Activated T-cell treated with anti-CD3 and anti-CD28 coated beads, Interleukin-2, amount 50 U/mL, for 1 hour (primary cell): ENCODE data around the gene ACACB.
"Not testable (repeated sequence)": the region's sequence is repeated elsewhere in the genome, so short reads cannot be mapped to it uniquely, and the experiment has no call there.

ENCODE experiments used
- DNase-seq: peaks from one replicate; pipeline ENCODE4 v3.0.0-alpha.2; 2020

ACACB gene

GRCh38 chr12:109112720-109113465 is 3.5 kb upstream of the ACACB start:
- DNase-seq: no peak

GRCh38 chr12:109113661-109114321 is 2.6 kb upstream of the ACACB start:
- no peak for DNase-seq

DNA sequence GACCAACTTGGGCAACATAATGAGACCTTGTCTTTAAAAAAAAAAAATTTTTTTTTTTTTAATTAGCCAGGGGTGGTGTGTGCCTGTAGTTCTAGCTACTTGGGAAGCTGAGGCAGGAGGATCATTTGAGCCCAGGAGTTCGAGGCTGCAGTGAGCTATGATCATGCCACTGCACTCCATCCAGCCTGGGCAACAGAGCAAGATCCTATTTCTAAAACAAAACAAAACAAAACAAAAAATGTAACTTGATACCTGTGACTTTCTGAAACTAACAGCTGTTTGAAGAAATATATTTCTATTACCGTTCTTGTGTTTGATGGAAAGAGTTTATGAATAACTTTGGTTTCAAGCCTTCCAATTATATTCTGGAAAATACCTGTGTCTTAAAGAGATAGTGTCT is 1.7 kb upstream of the ACACB start:
- no peak for DNase-seq

DNA sequence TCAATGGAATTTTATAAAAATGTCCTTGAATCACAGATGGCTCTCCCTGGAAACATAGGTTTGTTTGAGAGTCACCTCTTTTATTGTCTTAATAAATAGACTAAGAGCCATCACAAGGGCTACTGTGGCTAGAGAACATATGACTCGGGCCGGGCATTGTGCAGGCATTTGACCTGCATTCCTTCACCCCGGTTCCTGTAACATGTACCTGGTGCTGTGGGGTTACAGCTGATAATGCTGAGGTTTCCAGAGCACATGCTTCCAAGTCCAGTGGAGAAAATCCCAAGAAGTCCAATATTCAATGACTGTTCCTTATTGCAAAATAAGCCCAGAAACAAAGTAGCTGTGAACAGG is 1.0 kb upstream of the ACACB start:
- DNase-seq: no peak

DNA sequence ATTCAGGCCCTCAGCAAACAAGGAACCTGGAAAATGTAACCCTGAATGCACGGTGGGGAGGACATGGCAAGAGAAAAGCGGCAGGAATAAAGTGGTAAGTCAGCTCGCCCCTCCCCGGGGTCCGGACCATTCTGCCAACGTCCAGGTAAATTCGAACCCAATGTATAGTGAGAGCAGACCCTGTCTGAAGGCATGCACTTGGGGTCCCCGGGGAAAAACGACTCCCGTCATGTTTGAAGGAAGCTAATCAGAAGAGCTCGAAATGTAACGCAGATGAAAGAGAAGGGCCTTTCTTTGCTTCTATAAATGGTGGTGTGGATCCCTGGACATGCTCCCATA is 193 bp downstream of the ACACB start:
- no peak for DNase-seq

DNA sequence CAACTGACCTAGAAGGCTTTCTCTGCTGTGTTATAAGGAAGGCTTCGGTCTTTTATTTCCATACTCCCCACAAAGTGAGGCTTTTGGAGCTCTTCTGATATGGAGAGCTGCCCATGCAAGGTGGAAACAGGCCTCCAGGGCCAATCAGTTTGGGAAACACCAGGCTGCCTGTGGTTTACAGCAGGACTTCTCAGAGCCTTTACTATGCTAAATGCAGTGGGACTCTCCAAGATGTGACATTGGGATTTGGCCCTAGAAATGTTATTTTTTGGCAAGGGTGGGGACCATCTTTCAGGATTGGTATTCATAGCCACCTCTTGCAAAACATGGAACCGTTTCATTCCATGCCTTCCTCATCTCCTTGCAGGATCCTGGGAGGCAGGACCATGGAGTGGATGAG is 3.7 kb downstream of the ACACB start:
- DNase-seq: no peak

GRCh38 chr12:109120557-109120956 is 4.2 kb downstream of the ACACB start:
- no peak for DNase-seq

- no peak for DNase-seq
Measured at GRCh38 chr12:109121346-109121880, 5.0 kb downstream of the ACACB start.

GRCh38 chr12:109124878-109125648 is 8.7 kb downstream of the ACACB start:
- DNase-seq: no peak

DNA sequence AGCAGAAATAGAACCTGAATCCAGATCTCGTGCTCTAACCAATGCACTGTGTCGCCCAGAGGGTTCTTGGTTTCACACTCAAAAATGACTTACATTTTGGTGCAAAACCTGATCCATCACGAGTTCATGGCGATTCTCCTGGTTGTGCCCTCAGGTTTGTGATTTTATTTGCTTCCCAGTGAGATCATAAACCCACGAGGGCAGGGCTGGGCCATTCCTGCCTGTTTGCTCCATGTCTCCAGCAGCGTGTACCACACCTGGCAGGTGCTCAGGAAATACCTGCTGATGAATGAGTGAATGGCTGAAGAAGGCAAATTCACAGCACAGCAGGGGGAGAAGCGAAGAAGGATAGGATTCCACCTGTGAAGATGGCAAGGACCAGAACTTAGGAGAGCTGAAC is 9.4 kb downstream of the ACACB start:
- no peak for DNase-seq

DNA sequence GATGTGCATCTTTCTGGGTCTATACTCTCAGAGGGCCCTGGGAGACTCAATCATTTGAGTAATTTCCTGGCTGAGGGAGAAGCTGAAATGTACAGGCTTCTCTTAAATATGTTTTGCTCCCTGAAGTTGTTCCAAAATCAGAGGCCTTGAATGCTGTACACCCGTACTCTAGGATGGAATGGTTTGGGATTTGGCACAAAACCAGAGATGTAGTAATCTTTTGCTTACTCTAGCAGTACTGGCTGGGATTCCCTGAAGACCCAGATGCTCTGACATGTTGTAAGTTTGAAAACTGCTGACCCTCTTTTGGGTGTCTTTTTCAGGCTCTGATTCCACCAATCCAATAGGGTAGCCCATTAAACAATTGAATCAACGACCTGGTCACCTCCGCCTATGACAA is 10.4 kb downstream of the ACACB start:
- no peak for DNase-seq

DNA sequence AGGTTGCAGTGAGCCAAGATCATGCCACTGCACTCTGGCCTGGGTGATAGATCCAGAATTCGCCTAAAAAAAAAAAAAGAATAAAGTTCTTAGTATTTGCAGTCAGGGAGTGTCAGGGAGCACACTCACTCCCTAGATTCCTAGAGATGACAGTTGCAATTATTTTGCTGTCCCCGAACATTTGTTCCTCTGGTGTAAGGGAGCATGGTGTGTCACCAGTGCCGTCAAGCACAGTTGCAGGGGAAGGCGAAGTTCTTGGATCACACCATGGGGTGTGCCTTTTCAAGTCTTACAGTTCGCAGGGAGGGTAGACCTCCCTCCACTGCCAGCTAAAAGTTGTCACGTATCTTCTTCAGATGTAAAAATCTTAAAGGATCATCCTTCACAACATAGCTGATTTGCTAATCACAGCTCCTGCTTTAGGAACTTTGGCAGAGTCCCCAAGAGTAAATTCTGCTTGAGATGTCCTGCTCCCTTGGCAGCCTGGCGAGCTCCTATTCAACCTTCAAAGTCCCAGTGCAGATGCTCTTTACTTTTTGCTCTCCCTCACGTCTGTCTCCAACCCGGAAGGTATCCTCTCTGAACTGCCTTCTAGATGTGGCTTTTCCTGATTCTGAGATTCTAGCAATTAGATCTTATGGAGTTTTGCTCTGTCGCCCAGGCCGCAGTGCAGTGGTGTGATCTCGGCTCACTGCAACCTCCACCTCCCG is 11.3 kb downstream of the ACACB start:
- no peak for DNase-seq

GRCh38 chr12:109130297-109131153 is 14.1 kb downstream of the ACACB start:
- DNase-seq: no peak

DNA sequence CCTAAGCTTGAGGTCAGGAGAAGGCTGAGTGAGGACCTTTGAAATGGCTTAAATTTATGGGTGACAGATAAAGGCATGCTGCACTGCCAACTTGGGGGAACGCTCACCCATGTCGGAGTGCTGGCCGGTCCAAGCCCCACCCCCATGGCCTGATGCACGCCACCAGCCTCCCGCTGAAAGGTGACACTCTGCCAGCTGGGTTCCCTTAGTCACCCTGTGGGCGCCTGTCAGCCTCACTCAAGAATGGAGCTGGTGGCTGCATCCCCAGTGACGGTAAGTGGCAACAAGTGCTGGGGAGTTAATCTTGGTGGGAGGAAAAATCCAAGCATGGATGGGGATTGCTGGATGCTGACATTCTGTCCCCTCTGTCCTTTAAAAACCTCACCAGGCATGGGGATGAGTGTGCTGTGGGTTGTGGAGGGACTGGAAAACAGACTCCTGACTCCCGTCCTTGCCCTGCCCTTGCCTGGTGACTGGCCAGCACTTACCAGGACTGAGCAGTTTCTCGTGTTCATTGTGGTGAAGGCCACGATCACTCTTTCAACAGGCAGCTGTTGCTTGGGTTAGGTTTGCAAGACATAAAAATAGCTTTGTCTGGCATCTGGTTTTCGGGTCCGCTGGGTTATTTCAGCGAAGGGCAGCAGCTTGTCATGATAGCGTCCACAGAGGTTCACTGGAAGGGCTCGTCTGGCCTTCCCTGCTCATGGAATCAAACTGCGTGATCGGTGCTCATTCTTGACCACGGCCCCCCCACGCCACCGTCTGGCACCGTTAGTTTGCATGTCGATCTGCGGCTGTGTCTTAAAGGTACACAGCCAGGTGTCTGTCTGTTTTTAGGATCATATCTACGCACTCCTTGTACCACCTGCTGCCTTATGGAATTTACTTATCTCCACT is 15.0 kb downstream of the ACACB start:
- DNase-seq: no peak

- no peak for DNase-seq
Measured at GRCh38 chr12:109134186-109134917, 18.0 kb downstream of the ACACB start.

DNA sequence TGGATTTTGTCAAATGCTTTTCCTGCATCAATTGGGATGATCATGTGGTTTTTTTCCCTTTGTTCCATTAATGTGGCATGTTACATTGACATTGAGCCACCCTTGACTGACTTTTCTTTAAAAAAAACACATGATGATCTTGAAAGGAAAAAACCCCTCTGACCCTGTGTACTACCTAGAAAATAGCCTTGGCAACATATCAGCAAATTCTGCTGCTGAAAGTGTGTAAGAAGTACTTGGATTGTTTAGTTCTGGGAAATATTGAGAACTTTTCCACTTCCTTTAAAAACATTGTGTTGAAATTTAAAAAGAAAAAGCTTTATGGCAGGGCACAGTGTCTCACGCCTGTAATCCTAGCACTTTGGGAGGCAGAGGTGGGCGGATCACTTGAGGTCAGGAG is 20.7 kb downstream of the ACACB start:
- no peak for DNase-seq

DNA sequence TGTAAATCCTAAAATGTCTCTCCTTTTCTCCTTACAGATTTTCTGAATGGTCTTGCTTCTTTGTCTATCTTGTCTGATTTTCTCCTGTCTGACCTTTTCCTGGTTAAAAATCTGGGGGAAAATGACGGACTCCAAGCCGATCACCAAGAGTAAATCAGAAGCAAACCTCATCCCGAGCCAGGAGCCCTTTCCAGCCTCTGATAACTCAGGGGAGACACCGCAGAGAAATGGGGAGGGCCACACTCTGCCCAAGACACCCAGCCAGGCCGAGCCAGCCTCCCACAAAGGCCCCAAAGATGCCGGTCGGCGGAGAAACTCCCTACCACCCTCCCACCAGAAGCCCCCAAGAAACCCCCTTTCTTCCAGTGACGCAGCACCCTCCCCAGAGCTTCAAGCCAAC is 23.0 kb downstream of the ACACB start:
- DNase-seq: no peak

DNA sequence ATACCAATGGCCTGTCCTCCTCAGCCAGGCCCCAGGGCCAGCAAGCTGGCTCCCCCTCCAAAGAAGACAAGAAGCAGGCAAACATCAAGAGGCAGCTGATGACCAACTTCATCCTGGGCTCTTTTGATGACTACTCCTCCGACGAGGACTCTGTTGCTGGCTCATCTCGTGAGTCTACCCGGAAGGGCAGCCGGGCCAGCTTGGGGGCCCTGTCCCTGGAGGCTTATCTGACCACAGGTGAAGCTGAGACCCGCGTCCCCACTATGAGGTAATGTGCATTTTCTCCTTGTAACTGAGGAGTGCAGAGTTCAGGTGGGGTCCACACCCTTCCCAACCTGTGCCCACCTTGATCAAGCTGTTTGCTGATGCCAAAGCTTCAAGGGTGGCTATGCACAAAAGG is 23.4 kb downstream of the ACACB start:
- no peak for DNase-seq

DNA sequence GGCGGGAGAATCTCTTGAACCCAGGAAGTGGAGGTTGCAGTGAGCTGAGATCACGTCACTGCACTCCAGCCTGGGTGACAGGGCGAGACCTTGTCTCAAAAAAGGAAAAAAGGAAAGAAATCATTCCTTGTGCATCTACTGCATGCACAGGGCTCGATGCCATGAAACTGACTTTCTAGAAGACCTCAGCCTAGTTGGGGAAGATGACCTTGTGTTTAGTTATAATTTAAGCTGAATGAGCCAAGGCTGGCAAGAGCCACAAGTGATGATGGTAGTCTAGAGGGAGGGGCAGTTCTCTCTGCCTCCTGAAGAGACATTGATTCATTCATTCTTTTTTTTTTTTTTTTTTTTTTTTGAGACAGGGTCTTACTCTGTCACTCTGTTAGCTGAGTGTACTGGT is 24.2 kb downstream of the ACACB start:
- DNase-seq: no peak

DNA sequence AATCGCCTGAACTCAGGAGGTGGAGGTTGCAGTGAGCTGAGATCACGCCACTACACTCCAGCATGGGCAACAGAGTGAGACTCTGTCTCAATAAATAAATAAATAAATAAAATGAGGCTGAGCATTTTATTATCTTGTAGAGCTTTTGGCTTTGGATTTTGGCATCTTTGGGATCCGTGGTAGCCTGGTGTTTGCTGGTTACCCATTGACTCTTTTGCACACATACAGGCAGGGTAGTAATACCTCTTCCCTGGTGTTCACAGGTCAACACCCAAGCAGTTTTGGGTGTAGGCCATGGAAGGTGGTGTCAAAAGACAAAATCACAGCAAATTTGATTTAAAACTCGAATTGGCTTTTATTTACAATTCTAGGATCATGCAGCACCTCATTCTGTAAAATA is 27.8 kb downstream of the ACACB start:
- DNase-seq: no peak

DNA sequence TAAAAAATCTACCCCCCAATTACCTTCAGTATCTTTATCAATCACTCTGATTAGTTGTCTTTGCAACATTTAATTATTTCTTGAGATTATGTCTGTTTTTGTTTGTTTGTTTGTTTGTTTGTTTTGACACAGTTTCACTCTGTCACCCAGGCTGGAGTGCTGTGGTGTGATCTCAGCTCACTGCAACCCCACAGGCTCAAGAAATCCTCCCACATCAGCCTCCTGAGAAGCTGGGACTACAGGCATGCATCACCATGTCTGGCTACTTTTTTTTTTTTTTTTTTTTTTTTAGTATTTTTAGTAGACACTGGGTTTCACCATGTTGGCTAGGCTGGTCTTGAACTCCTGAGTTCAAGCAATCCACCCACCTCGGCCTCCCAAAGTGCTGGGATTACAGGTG is 30.7 kb downstream of the ACACB start:
- DNase-seq: not testable (repeated sequence)
